G401.6 (cell line): Measurements from ENCODE around the gene SGPP2.

Source experiments
- FAIRE-seq: peaks from 2 replicates; lab custom pipeline; 2012; peaks lifted over from hg19 to GRCh38; lab: Jason Lieb, UNC

SGPP2 gene

GRCh38 chr2:222470802-222471468 lies 46.6 kb downstream of the SGPP2 start:
- FAIRE-seq, result no peak

DNA sequence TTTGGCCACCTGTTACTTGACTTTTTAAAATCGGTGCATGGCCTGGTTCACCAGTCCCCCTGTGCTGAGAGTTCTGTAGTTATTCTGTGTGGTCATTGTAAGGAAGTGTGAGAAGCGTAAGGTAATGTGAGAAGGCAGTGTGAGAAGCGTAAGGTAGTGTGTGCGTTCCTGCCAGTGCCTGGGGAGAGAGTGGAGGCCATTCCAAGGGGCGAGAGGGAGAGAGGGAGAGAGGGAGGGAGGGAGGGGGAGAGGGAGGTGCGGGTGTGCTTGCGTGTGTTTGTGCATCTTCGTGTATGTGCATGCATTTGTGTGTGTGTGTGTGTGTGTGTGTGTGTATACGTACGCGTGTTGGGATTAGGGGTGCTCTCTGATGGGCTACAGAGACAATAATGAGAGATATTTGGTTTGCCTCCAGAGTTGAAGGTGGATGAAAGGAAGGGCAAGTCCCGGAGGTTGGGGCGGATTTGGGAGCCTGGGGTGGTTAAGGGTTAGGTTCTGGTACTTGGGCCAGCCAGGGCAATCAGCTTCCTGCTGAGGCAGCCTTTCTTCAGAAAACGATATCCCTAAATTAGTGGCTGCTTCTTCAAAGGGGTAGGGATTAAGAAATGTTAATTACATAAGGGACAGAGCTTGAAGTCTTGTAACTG lies 53.7 kb downstream of the SGPP2 start:
- no peak for FAIRE-seq

- FAIRE-seq, result no peak
Observed at GRCh38 chr2:222479859-222480258, 55.5 kb downstream of the SGPP2 start.

DNA sequence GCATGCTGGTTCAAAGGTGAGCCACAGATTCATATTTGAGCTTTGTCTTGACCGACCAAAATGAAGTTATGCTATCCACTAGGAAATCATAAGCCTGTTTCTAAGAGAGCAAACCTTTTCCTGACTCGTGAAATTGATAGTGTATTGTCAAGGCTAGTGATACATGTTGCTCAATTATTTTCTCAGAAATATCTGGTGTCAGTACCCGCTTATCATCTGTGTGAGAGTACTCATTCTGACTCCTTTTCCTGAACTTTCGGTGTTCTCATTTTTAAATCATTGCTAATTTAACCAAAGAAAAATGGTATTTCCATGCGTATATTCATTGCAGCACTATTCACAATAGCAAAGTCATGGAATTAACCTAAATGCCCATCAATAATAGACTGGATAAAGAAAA lies 56.2 kb downstream of the SGPP2 start:
- FAIRE-seq, result no peak

DNA sequence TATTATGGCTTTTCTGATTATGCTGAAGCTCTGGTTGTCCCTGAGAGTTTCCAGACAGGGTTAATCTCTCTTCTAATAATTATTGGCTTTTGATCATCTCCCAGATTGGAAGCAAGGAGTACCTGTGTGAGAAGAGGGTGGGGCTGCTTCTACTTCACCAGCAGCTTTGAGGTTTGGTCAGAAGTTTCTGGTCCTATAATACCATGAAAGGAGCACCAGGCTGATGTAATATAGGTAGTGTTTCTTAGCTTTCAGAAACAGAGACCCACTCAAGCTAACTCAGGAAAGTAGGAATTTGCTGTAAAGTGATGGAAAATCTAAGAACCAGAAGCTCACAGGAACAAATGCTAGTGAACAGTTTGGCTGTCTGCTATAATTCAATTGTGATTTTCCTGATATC lies 57.6 kb downstream of the SGPP2 start:
- no peak for FAIRE-seq

GRCh38 chr2:222483513-222484039 lies 59.2 kb downstream of the SGPP2 start:
- no peak for FAIRE-seq

DNA sequence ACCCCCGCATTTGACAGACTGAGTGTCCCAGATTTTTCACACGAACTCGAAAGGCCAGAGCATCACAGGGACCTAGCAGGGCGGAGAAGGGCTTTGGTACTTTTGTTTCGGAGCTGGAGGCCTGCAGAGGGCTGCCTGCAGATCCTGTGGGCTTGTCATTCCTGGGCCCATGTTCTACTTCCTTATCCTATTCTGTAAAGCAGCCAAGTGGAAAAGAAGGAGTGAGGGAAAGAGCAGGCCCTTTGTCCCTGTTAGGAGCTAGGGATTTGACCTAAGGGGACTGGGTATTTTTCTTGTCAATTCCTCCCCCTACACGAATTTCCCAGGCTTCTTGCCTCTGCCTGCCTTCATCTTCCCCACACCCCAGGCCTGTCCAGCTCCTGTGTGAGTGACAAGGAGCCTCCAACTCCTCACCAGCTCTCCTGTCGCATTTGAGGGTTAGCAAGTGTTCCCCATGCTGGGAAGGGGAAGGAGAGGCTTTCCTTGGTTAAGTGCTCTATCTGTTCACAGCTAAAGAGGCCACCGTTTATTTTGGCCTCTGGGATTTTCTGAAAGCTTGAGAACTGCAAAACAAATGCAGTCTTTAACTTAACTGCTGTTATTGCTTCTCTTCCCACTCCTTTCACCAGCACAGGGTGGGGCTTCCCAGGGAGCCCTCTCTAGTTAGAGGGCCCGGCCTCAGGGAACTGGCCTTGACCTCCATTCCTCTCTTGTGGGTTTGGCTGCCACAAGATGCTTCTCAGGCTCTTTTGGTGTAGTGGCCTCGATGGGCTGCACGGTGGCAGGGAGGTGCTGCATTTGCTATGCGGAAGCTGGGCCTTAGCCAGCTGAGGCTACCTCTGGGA lies 61.2 kb downstream of the SGPP2 start:
- no peak for FAIRE-seq

GRCh38 chr2:222490131-222490530 lies 65.8 kb downstream of the SGPP2 start:
- FAIRE-seq, result no peak

DNA sequence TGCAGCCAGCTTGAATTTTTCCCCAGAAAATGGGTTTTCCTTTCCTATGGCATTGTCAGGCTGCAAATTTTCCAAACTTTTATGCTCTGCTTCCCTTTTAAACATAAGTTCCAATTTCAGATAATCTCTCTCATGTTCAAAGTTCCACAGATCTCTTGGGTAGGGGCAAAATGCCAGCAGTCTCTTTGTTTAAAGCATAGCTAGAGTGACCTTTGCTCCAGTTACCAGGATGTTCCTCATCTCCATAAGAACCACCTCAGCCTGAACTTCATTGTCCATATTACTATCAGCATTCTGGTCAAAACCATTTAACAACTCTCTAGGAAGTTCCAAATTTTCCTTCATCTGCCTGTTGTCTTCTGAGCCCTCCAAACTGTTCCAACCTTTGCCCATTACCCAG lies 68.3 kb downstream of the SGPP2 start:
- no peak for FAIRE-seq

DNA sequence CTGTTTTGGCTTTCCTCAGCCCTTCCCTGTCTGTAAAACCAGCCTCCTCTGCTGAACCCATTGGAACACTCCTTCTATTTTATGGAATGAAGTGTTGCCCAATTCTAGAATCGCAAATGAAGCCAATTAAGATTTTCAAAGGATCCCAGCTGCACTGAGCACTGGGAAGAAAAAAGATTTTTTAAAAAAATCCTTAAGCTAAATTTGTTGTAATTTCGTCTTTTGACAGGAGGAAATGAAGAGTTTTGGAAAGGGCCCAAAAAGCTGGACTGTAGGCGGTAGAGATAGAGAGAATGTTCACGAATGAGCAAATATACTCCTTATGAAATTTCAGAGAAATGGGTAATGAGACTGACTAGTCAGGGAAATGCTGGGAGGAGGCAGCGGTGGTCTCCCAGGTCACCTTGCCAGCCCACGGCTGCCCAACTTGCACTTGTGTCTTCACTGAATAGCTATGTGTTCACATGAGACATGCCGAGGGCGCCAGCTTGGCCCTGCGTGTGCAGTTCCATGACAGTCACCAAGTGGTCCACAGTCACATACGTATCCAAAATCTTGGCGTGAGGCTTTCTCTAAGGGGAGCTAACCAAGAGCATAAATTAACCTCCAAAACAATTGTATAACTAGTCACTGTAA lies 69.9 kb downstream of the SGPP2 start:
- no peak for FAIRE-seq

GRCh38 chr2:222495388-222495787 lies 71.0 kb downstream of the SGPP2 start:
- no peak for FAIRE-seq

DNA sequence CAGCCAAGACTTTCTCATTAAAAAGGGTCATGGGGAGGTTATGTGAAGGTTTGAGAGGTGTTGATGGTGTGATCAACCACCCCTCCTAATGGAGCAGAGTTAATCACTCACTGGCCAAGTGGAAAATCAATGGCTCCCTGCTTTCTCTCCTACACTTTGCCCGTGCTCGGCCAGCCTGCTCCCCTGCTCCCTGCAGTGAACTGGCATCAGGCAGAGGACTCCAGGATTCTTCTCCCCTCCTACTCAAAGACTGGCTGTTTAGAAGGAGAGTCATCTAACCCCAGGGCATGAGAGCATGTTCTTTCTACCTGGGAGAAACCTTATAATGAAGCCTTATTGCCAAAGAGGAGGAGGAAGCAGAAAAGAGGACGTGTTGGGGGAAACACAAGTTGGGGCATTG lies 74.9 kb downstream of the SGPP2 start:
- FAIRE-seq, result no peak

DNA sequence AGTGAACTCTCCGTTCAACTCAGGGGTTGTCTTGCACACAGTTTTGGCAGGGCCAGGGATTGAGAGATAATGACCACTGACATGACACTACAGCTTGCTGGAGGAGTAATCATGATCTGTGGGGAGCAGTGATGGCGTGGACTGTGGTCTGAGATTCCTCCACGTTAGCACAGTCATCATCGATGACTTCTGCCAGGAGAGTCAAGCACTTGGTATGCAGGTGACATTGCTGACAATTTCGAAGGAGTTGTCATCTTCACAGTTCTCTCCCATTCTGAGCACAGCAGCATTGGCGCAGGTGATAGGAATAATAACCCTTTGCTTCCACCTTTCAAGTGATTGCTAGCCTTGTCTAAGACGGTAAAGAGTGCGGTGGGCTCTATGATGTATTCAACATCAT lies 79.8 kb downstream of the SGPP2 start:
- no peak for FAIRE-seq

- FAIRE-seq, result no peak
Observed at GRCh38 chr2:222504719-222505118, 80.4 kb downstream of the SGPP2 start.

DNA sequence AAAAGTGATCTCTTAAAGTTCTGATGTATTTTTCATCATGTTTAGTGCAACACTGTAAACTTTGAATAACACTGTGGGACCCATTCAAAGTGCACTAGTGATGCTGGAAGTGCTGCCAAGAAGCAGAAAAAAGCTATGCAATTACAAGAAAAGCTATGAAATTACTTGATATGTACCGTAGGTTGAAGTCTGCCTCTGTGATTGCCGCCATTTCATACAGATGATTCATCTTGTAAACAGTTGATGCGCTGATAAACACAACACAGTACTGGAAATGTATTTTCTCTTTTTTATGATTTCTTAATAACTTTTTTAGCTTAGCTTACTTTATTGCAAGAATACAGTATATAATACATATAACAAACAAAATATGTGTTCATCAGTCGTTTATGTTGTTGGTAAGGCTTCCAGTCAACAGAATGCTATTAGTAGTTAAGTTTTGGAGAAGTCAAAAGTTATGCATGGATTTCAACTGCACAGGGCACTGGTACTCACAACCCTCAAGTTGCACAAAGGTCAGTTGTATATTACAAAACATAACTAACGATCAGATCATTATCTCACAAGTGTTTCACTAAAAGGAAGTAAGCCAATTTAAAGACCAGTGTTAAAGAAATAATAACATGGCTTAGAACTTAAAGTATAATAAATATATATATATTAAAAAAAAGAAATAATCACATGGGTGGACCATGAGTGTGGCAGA lies 82.0 kb downstream of the SGPP2 start:
- no peak for FAIRE-seq

DNA sequence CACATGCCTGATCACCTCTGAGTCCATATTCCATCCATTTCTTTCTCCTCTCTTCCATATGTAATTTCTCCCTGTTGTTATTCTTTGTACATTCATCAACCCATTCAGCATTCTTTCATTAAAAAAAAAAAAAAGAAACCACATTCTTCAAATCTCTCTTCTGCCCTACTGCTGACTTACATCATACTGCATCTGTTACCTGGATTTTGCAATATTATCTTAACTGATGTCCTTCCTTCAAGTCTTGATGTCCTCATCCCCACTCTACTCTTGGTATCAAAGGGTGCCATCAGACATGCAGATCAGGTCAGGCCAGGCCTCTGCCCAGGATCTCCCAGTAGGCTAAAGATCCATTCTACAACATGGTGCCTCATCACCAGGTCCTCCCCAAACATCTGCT lies 90.6 kb downstream of the SGPP2 start:
- no peak for FAIRE-seq

GRCh38 chr2:222518570-222519381 lies 94.4 kb downstream of the SGPP2 start:
- FAIRE-seq, result no peak

DNA sequence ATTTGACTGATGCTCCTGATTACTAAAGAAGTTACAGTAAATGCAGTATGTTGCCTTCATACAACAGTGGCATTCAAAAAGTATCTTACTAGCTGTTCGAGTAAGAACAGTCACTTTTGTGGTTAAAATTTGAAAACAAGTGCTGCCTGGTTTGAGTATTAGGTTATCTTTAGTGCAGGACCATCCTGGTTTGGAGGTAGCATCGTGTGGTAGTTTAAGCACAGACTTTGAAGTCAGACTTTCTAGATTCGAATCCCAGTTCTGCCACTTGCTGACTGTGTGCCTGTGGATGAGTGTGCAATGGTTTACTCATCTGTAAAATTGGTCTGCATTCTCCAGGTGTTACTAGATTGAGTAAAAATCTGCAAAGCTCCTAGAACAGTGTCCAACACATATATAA lies 96.8 kb downstream of the SGPP2 start:
- no peak for FAIRE-seq

- FAIRE-seq, result no peak
Observed at GRCh38 chr2:222522082-222522481, 97.7 kb downstream of the SGPP2 start.

GRCh38 chr2:222523783-222524544 lies 99.6 kb downstream of the SGPP2 start:
- no peak for FAIRE-seq
